Measurements from ENCODE around the gene ITFG1.
"Not testable (repeated sequence)": the region's sequence is repeated elsewhere in the genome, so short reads cannot be mapped to it uniquely, and the experiment has no call there.

ITFG1 gene

DNA sequence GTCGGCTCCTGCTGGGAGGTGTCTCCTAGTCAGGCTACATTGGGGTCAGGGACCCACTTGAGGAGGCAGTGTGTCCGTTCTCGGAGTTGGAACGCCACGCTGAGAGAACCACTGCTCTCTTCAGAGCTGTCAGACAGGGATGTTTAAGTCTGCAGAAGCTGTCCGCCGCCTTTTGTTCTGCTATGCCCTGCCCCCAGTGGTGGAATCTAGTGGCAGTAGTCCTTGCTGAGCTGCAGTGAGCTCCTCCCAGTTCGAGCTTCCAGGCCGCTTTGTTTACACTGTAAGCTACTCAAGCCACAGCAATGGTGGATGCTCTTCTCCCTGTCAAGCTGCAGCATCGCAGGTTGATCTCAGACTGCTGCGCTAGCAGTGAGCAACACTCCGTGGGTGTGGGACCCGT, 36.0 kb downstream of the ITFG1 start:
- no peak for DNase-seq

DNA sequence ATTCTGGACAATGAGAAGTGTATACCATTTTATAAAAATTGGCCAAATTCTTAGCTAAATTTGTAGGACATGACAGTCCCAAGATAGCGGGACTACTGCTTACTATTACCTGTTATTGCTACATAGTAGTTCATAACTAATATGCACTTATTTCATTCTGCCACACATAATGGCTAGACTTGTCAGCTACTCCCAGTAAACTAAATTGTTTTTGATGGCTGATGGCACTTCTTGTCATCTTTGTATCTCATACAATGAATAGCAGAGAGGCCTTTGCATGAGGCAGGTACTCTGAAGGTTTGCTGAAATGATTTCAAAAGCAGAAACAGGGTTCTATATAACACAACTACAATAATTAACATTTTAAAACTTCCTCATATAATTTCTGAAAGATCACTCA, 44.0 kb downstream of the ITFG1 start:
- DNase-seq: no peak

DNA sequence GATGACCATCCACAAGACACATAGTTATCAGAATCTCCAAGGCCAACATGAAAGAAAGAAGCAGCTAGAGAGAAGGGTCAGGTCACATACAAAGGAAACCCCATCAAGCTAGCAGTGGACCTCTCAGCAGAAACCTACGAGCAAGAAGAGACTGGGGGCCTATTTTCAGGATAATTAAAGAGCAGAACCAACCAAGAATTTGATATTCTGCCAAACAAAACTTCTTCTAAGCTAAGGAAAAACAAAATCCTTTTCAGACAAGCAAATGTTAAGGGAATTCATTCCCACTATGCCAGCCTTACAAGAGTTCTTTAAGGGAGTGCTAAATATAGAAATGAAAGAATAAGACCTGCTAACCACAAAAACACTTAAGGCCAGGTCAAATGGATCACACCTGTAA, 47.8 kb downstream of the ITFG1 start:
- no peak for DNase-seq

DNA sequence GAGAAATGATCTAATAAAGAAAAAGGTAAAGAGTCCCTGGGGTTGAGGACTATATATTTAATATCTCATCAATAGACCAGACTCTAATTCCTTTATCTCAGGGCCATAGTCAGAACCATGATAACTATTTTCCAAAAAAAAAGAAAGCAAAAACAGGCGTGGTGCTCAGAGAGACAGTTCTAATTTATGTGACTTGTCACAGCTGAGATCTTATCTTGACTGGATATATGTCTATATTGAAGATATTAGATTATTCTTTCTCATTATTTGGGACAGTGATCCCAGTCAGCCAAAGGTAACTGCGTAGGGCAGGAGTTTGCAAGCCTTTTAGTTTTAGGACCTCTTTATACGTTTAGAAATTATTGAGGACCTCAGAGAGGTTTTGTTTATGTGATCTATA, 52.4 kb downstream of the ITFG1 start:
- no peak for DNase-seq

DNA sequence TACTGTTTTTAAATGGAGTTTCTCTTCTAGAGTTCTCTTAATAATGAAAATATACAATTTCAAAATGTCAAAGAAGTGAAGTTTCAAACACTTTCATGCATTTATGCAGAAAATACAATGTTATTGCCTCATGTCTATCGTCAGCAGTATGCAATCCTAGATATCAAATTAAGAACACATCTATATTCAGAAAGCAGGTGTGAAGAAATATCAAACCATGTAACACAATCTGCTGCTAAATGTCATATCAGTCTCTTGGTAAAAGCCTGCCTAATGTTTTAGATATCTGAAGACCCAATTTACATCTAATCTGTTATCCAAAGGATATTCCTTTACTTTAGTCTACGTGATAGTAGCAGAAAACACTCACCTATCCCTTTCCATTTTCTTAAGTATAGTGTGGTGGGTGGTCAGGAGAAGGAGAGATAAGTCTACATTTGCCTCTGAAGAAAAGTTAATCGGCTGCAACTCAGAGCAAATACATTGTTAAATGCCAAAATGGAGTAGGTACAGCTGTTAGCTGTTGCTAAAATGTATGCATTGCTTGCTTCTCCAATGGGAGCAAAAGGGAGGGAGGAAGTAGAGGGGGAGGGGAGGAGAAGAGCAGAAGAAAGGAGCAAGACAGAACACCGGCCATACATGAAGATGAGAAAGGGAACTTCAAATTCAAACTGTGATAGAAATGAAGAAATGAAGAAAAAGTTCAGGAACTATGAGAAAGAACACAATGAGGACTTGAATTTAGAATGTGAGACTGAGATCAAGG, 64.9 kb downstream of the ITFG1 start:
- DNase-seq: no peak

DNA sequence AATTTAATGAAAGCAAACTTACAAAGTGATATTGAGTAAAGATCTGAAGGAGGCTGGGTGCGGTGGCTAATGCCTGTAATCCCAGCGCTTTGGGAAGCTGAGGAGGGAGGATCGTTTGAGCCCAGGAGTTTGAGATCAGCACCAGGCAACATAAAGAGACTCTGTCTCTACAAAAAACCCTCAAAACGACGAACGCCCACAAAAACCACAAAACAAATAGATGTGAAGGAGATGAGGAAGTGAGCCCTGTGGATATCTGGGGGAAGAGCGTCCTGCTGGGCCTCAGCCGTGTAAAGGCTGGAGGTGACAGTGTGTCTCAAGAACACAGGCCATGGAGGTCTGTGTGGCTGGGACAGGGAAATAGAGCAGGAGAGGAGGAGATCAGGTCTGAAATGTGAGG, 68.8 kb downstream of the ITFG1 start:
- DNase-seq: no peak

DNA sequence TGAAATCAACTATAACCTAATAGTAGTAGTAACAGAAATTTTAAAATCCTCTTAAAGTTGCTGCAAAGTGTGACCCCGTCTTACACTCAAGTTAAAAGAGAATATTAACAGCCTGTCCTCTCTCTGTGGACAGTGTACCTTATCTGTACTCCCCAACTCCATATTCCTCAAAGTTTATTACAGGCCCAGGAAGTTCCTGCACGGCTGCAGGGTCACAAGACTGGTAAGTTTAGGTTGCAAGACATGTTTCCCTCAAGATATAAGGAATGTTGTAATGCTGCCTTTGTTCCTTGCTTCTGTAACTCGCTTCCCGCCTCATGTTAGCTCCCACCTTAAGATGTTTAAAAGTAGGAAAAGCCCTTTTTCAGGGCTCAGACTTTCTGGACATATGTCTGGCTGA, 72.2 kb downstream of the ITFG1 start:
- no peak for DNase-seq

DNA sequence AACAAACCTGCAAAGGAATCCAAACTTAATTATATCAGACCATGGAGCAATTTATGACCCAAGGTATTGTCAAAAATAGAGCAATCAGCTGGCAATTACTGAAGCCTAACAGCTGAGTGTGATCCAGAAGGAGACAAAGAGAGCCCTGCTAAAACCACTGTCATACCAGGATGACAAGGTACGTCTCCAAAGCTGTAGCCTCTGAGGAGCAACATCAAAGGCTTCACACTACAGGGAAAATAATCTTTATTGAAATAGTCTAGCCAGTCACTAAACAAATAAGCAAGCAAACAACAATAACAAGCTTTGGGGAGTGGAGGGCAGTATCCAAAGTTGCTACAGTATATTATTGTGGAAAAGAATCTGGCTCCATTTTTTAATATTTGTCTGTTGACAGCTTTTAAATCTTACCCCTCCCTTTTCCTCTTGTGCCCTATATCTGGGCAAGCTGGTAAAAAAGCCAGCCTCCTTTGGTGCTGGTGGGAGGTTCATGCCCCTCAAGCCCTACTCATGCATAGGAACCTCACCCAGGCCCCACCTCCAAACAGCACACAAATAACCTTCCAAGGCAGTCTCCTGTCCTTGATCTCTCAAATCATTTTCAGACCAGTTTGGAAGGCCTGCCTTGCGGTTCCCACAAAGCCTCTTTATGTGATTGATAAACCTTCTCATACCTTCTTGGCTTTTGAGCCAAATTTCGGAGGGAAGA, 73.7 kb downstream of the ITFG1 start:
- no peak for DNase-seq

DNA sequence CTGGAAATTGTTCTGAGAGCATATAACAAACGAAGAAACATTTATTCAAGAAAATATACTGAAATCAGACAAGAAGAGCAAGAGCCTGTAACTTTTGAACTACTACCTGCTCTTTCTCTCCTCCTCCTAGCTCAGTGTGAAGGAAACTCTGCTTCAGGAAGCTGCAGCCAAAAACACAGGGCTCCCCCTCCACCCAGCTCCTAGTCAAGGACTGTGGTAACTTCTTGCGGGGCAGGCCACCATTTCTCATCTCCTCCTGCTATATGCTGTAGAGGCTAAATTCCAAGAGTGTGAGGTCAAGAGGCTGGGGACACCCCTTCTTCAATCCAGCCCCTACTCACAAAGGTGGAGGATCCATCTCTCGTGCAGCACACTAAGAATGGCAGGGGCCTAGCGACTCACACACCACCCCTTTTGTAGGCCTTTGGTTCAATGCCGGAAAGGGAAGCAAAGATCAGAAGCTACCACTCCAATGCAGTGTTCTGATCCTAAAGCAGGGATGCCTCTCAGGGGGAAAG, 74.6 kb downstream of the ITFG1 start:
- no peak for DNase-seq

DNA sequence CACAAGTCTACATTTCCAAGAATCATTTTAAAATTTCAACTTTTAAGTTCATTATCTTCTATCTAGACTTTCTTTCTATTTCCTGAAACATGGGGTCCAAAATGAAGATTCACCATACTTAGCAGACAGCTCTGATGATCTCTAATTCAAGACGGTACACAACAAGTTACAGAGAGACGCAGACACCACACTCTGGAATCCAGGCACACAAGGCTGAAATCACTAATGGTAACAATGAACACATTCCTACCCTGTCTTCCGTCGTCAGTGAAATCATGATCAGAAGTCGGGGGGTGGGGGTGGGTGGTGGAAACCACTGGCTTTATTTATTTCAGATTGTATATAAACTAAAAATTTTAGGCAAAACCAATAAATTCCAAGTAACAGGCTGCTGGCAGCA, 78.5 kb downstream of the ITFG1 start:
- no peak for DNase-seq

DNA sequence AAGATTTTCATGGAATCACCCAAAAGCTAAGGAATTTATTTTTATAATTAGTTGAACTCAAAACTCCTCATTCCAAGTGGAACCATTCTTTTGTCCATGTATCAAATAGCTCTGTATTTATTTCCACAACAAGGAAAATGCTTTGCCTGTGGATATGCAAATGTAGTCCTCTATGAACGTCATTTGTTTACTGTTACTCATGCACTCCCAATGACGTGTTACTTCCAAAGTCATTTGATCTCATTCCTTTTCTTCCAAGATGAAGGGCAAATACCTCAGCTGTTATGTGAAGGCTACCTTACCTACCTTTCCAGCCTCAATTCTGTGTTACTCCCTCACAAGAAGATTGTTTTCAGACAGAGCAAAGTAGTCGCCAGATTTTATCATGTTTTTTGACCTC, 83.7 kb downstream of the ITFG1 start:
- DNase-seq: no peak

DNA sequence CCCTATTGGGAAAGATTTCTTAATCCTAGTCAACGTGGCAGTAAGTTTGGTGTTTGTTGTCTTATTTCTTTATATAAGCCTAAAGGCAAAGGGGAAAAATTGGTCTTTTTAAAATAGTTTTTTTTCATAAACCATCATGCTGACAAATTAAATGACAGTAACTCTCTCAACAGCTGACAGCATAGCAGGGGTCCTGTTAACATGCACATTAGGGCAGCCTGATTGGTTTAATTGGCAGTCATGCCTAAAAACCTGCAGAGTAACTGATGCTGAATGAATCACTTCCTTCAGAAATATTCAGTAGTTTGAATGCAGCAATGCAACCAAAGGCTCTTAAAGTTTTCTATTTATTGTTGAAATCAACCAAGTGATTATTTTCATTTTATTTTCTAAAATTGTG, 85.4 kb downstream of the ITFG1 start:
- DNase-seq: no peak

DNA sequence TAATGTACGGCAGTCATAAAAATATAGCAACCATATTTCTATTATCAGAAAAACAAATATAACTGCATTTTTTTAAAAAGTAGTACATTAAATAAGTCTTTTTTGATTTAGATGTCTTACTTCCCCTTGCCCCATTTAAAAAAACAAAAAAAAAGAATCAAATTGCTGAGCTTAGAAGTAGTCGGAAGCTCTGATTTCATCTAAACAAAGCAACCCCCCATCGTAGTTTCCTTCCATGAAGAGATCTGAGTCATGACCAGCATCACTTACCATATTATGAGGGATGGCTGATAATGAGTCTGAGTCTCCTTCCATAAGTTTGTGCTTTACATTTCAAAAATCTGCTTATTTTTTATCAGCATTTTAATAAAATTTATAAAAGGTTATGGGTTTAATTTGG, 86.2 kb downstream of the ITFG1 start:
- DNase-seq: no peak

DNA sequence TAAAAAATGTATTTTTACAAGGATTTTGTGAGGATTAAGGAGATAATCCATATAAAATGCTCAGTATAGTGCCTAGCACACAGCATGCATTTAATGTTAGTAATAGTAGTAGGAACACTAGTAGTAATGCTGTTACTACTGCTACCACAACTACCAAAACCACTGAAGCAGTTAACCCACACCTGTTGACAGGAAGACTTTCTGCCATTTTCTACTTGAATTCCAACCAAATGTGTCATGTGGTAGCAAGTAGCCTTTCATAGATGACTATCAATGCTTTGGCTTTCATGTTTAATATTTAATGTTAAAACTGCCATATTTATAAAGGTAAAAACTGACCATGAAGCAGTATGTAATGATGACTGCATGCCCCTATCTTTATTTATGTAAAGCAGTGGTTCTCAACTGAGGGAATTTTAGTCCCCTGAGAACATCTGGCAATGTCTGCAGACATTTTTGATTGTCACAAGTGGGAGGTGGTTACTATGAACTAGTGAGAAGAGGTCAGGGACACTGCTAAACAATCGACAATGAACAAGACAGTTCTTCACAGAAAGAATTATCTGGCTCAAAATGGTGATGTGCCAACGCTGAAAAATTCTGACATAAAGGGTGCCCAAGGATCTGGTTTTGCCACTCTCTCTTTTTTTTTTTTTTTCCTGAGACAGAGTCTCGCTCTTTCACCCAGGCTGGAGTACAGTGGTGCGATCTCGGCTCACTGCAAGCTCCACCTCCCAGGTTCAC, 89.4 kb downstream of the ITFG1 start:
- peak in 1 of 51 donors; percentile 4 for DNase-seq

DNA sequence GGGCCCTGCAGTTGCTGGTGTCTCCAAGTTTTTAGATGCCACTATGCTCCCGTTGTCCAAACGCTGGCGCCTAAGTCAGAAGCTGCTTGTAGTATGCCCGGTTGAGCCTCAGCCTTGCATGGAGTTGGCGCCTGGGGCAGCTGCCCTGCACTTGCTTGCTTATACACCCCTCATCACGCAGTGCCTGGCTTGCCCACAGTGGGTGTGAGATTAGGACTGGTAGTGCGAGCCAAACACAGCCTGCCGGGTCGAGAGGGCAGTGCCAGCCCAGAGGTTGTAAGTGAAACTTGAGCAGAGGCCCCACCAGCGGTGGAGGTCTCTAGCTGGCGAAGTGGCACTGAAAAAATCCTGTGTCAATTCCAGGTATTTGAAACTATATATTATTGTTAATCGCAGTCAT, 90.3 kb downstream of the ITFG1 start:
- no peak for DNase-seq

DNA sequence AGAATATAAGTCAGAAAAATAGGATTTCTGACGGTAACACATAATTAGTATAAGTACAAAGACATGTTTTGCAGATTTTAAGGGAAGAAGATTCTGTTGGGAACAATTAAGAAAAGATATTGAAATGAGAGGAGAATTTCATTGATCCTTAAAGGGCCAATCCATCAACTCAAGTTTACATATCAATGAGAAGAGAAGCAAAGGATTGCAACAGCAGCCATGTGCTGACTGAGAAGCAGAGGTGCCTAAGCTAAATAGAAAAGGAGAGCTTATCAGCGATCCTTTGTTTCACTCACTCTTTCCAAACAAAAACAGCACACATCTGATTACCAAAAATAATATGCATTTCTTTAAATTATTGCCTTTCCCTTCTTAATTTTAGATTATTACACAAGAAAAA, 94.6 kb downstream of the ITFG1 start:
- DNase-seq: no peak

DNA sequence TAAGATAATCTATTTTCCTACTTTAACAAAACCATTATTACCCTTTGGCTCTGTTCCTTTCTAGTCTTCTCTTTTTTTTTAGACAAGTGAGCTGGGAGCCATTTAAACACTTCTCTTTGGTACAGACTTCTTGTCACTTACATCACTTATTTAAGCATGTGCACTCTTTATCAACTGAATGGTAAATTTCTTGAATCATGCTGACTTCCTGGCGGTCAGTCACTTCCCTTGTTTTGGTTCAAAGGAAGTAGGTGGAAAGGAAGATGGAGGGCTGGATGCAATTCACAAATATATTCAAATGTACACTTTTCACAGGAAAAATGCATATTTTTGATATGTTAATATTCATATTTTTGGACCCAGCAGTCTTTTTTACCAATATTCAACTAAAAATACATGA, 97.1 kb downstream of the ITFG1 start:
- no peak for DNase-seq

DNA sequence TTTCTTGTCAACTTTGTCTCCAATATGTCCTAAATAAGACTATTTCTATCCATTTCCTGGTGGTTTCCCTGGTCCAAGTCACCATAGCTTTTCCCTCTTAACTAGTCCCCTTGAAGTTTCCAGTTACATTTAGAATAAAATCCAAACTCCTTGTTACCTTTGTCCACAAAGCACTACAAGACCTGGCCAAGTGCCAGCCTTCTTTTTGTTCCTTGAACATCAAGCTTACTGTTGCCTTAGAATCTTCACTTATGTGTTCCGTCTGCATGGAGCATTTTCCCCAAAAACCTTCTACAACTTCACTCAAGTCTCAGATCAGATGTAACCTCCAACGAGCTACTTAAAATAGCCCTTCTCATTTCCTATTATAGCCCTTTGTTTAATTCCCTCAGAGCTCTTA, 101.4 kb downstream of the ITFG1 start:
- DNase-seq: peak in 3 of 51 donors; percentile 1 to 4 (median 4)

DNA sequence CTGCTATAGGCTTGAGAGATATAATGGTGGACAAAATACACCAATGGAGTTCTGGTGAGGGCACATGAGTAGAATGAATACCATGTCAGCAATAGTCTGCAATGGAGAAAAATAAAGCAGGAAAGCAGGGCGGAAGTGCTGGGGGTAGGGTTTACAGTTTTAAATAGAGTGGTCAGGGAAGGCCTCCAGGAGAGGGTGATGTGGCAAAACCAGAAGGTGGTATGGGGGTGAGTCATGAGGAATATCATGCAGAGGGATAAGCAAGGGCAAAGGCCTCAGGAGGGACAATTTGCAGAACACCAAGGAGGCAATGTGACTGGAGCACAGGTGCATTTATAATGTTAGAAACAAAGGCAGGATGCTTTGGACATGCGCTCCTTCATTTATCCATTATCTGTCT, 102.0 kb downstream of the ITFG1 start:
- no peak for DNase-seq

DNA sequence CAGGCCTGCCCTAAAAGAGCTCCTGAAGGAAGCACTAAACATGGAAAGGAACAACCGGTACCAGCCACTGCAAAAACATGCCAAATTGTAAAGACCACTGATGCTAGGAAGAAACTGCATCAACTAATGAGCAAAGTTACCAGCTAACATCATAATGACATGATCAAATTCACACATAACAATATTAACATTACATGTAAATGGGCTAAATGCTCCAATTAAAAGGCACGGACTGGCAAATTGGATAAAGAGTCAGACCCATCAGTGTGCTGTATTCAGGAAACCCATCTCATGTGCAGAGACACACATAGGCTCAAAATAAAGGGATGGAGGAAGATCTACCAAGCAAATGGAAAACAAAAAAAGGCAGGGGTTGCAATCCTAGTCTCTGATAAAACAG, 111.8 kb downstream of the ITFG1 start:
- not testable (repeated sequence) for DNase-seq

DNA sequence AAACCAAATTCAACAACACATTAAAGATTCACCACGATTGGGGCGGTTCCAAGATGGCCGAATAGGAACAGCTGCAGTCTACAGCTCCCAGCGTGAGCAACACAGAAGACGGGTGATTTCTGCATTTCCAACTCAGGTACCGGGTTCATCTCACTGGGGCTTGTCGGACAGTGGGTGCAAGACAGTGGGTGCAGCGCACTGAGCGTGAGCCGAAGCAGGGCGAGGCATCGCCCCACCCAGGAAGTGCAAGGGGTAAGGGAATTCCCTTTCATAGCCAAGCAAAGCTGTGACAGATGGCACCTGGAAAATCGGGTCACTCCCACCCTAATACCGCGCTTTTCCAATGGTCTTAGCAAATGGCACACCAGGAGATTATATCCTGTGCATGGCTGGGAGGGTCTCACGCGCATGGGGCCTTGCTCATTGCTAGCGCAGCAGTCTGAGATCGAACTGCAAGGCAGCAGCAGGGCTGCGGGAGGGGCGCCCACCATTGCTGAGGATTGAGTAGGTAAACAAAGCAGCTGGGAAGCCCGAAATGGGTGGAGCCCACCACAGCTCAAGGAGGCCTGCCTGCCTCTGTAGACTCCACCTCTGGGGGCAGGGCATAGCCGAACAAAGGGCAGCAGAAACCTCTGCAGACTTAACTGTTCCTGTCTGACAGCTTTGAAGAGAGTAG, 113.7 kb downstream of the ITFG1 start:
- DNase-seq: not testable (repeated sequence)

DNA sequence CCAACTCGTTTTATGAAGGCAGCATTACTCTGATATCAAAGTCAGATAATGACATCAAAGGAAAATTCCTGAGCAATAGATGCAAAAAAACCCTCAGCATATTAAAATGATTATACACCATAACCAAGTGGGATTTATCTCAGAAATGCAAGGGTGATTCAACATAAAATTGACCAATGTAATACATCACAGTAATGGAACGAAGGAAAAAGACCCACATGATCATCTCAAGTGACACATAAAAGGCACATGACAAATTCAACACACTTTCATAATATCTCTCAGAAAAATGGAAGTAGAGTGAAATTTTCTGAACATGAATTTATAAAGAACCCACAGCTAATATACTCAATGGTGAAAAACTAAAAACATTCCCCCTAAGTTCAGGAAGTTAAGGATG, 118.8 kb downstream of the ITFG1 start:
- no peak for DNase-seq
